Mesangial cell (primary cell): Measurements from ENCODE around the gene WDFY1. TPM values are rescaled to one million over a fixed set of nuclear protein-coding genes. Genes with fewer than 3 reads are reported as not detected.

Experiments used
- total RNA-seq: library from RNA; depleted of rRNA; stranded (reverse); fragments of >200 nt; gene quantifications from 2 replicates; pipeline ENCODE4 v1.2.3, GENCODE V29; 2015

The WDFY1 gene
- 29.8 and 49.3 TPM in 2 replicates for total RNA-seq

GRCh38 chr2:223944703-223945531 lies at the start of gene WDFY1:
Gene WDFY1 (minus strand): TSS chr2:223945335. CDS start chr2:223945284, 51 bp downstream.

GRCh38 chr2:223957092-223957851 lies 12.1 kb upstream of the WDFY1 start, which contains the start of gene MRPL44:
Gene MRPL44 (plus strand): TSS chr2:223957463. CDS start chr2:223957473, 10 bp downstream.

GRCh38 chr2:223837287-223838061 lies 107.7 kb downstream of the WDFY1 start, which contains the start of gene AP1S3:
Gene AP1S3 (minus strand): TSS chr2:223837582. CDS start chr2:223837450, 132 bp downstream.

Other genes starting within 250 kb of the WDFY1 start
- 17.8 and 26.5 TPM in 2 replicates for gene AP1S3, start 107.8 kb downstream of the WDFY1 start, total RNA-seq
- 30.2 and 38.3 TPM in 2 replicates for gene MRPL44, start 12.1 kb upstream of the WDFY1 start, total RNA-seq
- gene SERPINE2, start 94.0 kb upstream of the WDFY1 start, total RNA-seq = 29.3 and 60.6 TPM in 2 replicates